RWPE2 (cell line): ENCODE results near the gene GAN.

Experiments used
- ATAC-seq: fragments of 200-7000 bp; cut with Tn5 transposase; 3 replicates; pipeline ENCODE4 v1.9.1; 2021; ENCODE audit warnings: low read depth
- DNase-seq: peaks from one replicate; pipeline ENCODE4 v3.0.0-alpha.2; 2020; ENCODE audit warnings: low spot score
- H3K27ac ChIP-seq: fragments of 450-650 bp; 2 replicates; pipeline ENCODE4 v1.5.1; 2017; ENCODE audit warnings: mild to moderate bottlenecking; ENCODE audit not compliant: poor library complexity, severe bottlenecking
- H3K27me3 ChIP-seq: fragments of 250-450 bp; sonication (Bioruptor Pico); 2 replicates; pipeline ENCODE4 v1.5.1; 2021; ENCODE audit warnings: mild to moderate bottlenecking, moderate library complexity; ENCODE audit not compliant: insufficient read depth, poor library complexity, severe bottlenecking
- H3K36me3 ChIP-seq: fragments of 250-450 bp; sonication (Bioruptor Pico); 2 replicates; pipeline ENCODE4 v1.5.1; 2020; ENCODE audit warnings: low read depth, mild to moderate bottlenecking, moderate library complexity
- H3K4me1 ChIP-seq: fragments of 250-450 bp; sonication (Bioruptor Pico); 2 replicates; pipeline ENCODE4 v1.5.1; 2021; ENCODE audit warnings: mild to moderate bottlenecking, moderate library complexity; ENCODE audit not compliant: insufficient read depth, poor library complexity, severe bottlenecking
- H3K4me3 ChIP-seq: fragments of 250-450 bp; sonication (Bioruptor Pico); 2 replicates; pipeline ENCODE4 v1.5.1; 2021; ENCODE audit warnings: mild to moderate bottlenecking, moderate library complexity; ENCODE audit not compliant: severe bottlenecking
- H3K9me3 ChIP-seq: fragments of 250-450 bp; sonication (Bioruptor Pico); 2 replicates; pipeline ENCODE4 v1.5.1; 2021; ENCODE audit warnings: mild to moderate bottlenecking, moderate library complexity; ENCODE audit not compliant: severe bottlenecking
- TF ChIP-seq, protein P1 (sequence below): fragments of 450-650 bp; IDR thresholded peaks from one replicate; pipeline ENCODE4 v1.5.1; 2017; ENCODE audit warnings: mild to moderate bottlenecking, moderate library complexity; ENCODE audit not compliant: poor library complexity, severe bottlenecking

GAN gene

DNA sequence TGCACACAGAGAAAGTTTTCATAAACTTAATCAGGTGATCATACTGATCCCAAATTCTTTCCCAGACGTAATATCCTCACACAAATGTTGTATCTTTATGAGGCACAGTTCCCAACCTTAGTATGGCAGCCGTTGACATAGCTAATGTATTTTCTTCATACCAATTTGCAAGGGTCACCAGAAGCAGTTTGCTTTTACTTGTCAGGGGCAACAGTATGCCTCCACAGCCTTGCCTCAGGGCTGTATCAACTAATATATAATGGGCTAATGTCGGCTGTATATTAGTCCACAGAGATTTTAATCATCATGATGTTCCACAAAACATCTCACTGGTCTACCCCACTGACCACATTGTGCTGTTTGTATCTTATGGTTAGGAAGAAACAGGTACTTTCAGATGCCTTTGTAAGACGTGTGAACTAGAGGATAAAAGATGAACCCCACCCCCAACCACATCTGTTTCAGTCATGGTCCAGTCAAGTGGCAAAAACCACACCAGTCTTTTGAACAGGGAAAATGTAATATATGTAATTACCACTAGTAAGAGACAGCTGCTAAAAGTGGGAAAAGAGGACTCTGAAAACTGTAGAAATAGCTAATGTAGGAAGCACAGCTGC is 55.2 kb downstream of the GAN start:
- TF ChIP-seq, protein P1, sequence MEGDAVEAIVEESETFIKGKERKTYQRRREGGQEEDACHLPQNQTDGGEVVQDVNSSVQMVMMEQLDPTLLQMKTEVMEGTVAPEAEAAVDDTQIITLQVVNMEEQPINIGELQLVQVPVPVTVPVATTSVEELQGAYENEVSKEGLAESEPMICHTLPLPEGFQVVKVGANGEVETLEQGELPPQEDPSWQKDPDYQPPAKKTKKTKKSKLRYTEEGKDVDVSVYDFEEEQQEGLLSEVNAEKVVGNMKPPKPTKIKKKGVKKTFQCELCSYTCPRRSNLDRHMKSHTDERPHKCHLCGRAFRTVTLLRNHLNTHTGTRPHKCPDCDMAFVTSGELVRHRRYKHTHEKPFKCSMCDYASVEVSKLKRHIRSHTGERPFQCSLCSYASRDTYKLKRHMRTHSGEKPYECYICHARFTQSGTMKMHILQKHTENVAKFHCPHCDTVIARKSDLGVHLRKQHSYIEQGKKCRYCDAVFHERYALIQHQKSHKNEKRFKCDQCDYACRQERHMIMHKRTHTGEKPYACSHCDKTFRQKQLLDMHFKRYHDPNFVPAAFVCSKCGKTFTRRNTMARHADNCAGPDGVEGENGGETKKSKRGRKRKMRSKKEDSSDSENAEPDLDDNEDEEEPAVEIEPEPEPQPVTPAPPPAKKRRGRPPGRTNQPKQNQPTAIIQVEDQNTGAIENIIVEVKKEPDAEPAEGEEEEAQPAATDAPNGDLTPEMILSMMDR = no peak
- peaks cover 79% of the 10 kb centered on the region for H3K36me3 ChIP-seq
- no peak for ATAC-seq

DNA sequence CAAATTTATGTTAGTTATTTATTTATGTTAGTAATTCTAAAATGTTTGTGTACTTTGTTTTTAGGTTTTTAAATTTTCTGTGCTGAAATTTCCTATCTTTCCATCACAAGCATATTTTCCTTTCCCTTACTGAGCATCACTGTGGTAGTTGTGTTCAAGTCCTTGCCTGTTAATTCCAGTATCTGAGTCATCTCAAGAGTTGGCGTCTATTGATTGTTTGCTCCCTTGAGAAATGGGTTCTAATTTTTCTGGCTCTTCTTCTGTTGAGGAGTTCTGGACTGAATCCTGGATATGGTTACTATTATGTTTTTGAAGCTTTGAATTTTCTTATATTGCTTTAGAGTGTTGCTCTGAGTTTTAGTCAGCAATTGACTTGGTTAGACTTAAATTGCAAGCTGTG is 56.3 kb downstream of the GAN start:
- Histone ChIP-seq H3K36me3 (peaks cover 69% of the 10 kb centered on the region), H3K27ac (no peak overlapping the region), H3K9me3 (no peaks in the 10 kb centered on the region), H3K4me1 (peaks cover 5% of the 10 kb centered on the region), H3K27me3 (no peaks in the 10 kb centered on the region), H3K4me3 (no peak overlapping the region)
- ATAC-seq = no peak
- no peak for DNase-seq
- TF ChIP-seq, protein P1 = no peak

More for the DNA sequence above, 55.2 kb downstream of the GAN start:
- H3K27ac ChIP-seq = no peak overlapping the region
- no peaks in the 10 kb centered on the region for H3K27me3 ChIP-seq
- peaks cover 5% of the 10 kb centered on the region for H3K4me1 ChIP-seq
- no peaks in the 10 kb centered on the region for H3K9me3 ChIP-seq
- H3K4me3 ChIP-seq = no peak overlapping the region
- DNase-seq = no peak

DNA sequence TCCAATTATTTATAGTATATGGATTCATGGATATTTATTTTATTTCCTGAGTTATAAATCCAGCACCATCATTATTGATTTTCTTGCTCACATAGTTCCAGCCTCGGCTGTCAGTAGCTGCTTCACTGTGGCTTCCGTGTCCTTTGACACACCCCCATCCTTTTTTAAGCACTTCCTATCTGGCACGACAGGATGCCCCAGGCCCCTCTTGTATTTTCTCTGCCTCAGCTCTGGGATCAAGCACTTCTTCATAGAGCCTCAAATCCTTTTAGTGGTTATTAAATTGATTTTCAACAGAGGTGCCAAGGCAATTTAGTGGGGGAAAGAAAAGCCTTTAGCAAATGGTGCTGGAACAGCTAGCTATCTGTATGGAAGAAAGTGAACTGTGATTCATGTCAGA is 59.8 kb downstream of the GAN start:
- no peak overlapping the region for H3K4me3 ChIP-seq
- no peaks in the 10 kb centered on the region for H3K27me3 ChIP-seq
- H3K27ac ChIP-seq = no peak overlapping the region
- H3K36me3 ChIP-seq = peaks cover 61% of the 10 kb centered on the region
- TF ChIP-seq, protein P1 = no peak
- H3K9me3 ChIP-seq = no peaks in the 10 kb centered on the region
- peaks cover 11% of the 10 kb centered on the region for H3K4me1 ChIP-seq
- ATAC-seq (no peak), DNase-seq (no peak)

DNA sequence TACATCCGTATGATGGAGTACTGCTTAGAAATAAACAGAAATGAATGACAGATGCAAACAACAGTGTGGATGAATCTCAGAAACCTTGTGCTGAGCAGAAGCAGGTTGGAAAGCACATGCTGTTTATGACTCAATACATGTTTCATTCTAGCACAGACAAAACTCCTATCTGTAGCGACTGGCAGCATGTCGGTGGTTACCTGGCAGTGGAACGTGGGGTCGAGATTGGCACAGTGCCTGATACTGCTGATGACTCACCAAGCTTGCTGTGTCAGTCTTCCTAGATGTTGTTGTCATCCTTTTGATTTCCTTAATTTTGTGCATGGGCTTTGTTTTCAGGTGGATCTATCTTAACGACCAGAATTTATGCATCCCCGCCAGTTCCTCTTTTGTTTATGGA is 62.1 kb downstream of the GAN start:
- Histone ChIP-seq H3K4me1 (peaks cover 6% of the 10 kb centered on the region), H3K27me3 (no peaks in the 10 kb centered on the region)
- no peak for DNase-seq

DNA sequence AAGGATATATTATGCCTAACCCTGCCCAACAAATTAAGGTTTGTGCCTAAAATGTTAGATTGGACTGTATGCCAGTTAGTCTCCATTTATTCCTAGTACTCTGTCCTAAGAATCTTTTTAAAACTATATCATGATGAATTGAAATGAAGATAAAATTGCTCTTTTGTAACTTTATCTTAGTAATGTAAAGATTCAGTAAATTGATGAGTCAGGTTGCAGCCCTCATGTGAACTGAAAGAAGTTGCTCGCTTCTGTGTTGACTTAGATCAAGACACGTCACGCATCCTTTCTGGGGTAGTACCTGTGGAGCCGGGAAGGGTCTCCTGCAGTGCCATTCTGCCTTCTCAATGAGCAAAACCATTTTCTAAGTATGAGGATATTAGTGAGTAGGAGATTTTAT is 63.3 kb downstream of the GAN start:
- DNase-seq (no peak), ATAC-seq (no peak)
- H3K27ac ChIP-seq = no peak overlapping the region
- peaks cover 6% of the 10 kb centered on the region for H3K4me1 ChIP-seq
- H3K36me3 ChIP-seq = peaks cover 42% of the 10 kb centered on the region
- H3K9me3 ChIP-seq = no peaks in the 10 kb centered on the region
- TF ChIP-seq, protein P1 = no peak
- no peaks in the 10 kb centered on the region for H3K27me3 ChIP-seq
- no peak overlapping the region for H3K4me3 ChIP-seq

More for the DNA sequence above, 62.1 kb downstream of the GAN start:
- H3K4me3 ChIP-seq = no peak overlapping the region
- ATAC-seq = peak; percentile 88
- H3K9me3 ChIP-seq = no peaks in the 10 kb centered on the region
- H3K27ac ChIP-seq = no peak overlapping the region
- peaks cover 54% of the 10 kb centered on the region for H3K36me3 ChIP-seq
- TF ChIP-seq, protein P1 = no peak
